ENCODE measurements around the gene MED13L. TPM values are rescaled to one million over a fixed set of nuclear protein-coding genes. Genes with fewer than 3 reads are reported as not detected.

MED13L gene
- total RNA-seq, 1 donor from 2014 or later, result 89.0 TPM

DNA sequence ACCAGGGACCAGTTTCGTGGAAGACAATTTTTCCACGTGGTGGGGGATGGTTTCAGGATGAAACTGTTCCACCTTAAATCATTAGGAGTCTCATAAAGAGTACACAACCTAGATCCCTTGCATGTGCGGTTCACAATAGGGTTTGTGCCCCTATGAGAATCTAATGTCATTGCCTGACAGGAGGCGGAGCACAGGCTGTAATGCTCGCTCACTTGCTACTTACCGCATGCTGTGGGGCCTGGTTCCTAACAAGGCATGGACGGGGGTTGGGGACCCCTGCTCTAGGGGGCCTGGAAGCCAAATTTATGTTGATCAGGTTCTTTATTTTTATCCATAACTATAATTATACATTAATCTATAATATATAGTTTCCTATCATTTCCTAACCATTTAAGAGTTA is 315.3 kb downstream of the MED13L start:
- H3K36me3 Mint-ChIP-seq (ENCODE audit: low read depth), result peaks cover 16% of the 10 kb centered on the region
- no peaks in the 10 kb centered on the region for H3K9me3 Mint-ChIP-seq
- DNase-seq (ENCODE audit: low read depth, low spot score), result no peak
- TF ChIP-seq, protein P1, sequence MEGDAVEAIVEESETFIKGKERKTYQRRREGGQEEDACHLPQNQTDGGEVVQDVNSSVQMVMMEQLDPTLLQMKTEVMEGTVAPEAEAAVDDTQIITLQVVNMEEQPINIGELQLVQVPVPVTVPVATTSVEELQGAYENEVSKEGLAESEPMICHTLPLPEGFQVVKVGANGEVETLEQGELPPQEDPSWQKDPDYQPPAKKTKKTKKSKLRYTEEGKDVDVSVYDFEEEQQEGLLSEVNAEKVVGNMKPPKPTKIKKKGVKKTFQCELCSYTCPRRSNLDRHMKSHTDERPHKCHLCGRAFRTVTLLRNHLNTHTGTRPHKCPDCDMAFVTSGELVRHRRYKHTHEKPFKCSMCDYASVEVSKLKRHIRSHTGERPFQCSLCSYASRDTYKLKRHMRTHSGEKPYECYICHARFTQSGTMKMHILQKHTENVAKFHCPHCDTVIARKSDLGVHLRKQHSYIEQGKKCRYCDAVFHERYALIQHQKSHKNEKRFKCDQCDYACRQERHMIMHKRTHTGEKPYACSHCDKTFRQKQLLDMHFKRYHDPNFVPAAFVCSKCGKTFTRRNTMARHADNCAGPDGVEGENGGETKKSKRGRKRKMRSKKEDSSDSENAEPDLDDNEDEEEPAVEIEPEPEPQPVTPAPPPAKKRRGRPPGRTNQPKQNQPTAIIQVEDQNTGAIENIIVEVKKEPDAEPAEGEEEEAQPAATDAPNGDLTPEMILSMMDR (conservative IDR thresholded peaks at IDR 0.05), result no peak
- H3K4me1 Mint-ChIP-seq, result no peaks in the 10 kb centered on the region
- no peak overlapping the region for H3K27ac Mint-ChIP-seq (ENCODE audit: unreplicated experiment)
- H3K4me3 Mint-ChIP-seq, result no peak overlapping the region
- no peaks in the 10 kb centered on the region for H3K27me3 Mint-ChIP-seq (ENCODE audit: low read depth)

DNA sequence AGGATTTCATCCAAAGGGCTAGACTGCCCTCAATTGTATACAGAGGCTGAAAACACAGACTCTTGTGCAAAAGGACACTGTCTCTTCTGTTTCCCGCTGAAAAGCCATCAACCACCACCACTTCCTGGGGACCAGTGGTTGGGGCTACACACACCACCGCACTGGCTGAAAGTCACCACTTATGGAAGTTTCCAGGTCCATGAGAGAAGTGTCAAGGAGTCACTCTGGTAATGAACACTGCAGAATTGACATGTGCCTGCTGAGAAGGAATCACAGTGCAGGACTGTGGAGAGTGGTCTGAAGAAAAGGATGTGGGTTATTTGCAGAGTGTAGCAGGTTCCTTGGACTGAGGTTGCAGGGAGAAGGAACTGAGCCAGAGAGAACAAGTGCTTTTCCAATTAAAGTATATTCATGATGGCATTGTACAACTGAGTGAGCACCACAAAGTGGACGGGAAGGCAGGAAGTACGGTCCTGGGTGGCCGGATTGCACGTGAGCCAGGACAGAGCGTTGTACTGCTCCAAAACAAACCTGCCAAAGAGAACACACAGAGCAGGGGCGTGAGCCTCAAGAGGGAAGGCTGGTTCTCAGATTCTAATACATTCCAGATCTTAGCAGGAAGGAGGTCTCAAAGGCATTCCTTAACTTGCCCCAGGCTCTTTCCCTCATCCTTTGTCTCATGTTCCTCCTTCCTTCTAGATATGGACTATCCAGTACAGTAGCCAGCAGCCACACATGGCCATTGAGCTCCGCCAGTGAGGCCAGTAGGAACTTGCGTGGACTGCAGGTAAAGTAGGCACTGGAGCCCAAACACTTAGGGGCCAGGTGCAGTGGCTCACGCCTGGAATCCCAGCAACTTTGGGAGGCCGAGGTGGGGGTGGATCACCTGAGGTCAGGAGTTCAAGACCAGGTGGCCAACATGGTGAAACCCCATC is 316.4 kb downstream of the MED13L start:
- Mint-ChIP-seq H3K27ac (ENCODE audit: unreplicated experiment) (no peak overlapping the region), H3K27me3 (ENCODE audit: low read depth) (no peaks in the 10 kb centered on the region), H3K4me1 (no peaks in the 10 kb centered on the region), H3K36me3 (ENCODE audit: low read depth) (peaks cover 16% of the 10 kb centered on the region), H3K9me3 (no peaks in the 10 kb centered on the region), H3K4me3 (no peak overlapping the region)
- no peak for DNase-seq (ENCODE audit: low read depth, low spot score)
- TF ChIP-seq, protein P1 (conservative IDR thresholded peaks at IDR 0.05), result no peak

- Mint-ChIP-seq H3K27me3 (ENCODE audit: low read depth) (no peaks in the 10 kb centered on the region), H3K27ac (ENCODE audit: unreplicated experiment) (no peak overlapping the region), H3K36me3 (ENCODE audit: low read depth) (peaks cover 7% of the 10 kb centered on the region), H3K4me1 (no peaks in the 10 kb centered on the region), H3K9me3 (no peaks in the 10 kb centered on the region), H3K4me3 (no peak overlapping the region)
- no peak for DNase-seq (ENCODE audit: low read depth, low spot score)
- TF ChIP-seq, protein P1 (conservative IDR thresholded peaks at IDR 0.05), result no peak
Measured at GRCh38 chr12:115957686-115958290, 319.7 kb downstream of the MED13L start.

GRCh38 chr12:115956659-115957058 is 320.8 kb downstream of the MED13L start:
- Mint-ChIP-seq H3K27me3 (ENCODE audit: low read depth) (no peaks in the 10 kb centered on the region), H3K4me3 (no peak overlapping the region), H3K36me3 (ENCODE audit: low read depth) (peaks cover 10% of the 10 kb centered on the region), H3K27ac (ENCODE audit: unreplicated experiment) (no peak overlapping the region), H3K9me3 (no peaks in the 10 kb centered on the region), H3K4me1 (no peaks in the 10 kb centered on the region)
- no peak for DNase-seq (ENCODE audit: low read depth, low spot score)
- TF ChIP-seq, protein P1 (conservative IDR thresholded peaks at IDR 0.05), result no peak

DNA sequence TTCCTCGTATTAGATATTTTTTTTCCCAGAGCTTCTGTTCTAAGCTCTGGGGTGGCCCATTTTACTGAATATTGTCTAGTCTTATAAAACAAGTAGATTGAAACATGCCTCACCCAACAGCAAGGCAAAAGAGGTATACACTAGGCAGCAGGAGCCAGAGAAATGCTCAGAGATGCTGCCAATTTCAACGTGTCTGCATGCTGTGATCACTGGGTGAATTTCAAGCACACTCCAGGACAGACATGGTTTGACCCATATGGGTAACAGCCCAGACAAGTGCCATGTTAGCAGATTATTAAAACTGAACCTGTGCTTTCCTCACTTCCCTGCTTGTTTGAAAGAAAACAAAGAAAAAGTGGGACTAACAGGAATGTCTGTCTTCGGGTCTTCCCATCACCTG is 321.3 kb downstream of the MED13L start:
- no peak for DNase-seq (ENCODE audit: low read depth, low spot score)
- TF ChIP-seq, protein P1 (conservative IDR thresholded peaks at IDR 0.05), result no peak
- no peaks in the 10 kb centered on the region for H3K27me3 Mint-ChIP-seq (ENCODE audit: low read depth)
- H3K4me1 Mint-ChIP-seq, result no peaks in the 10 kb centered on the region
- H3K27ac Mint-ChIP-seq (ENCODE audit: unreplicated experiment), result no peak overlapping the region
- H3K9me3 Mint-ChIP-seq, result no peaks in the 10 kb centered on the region
- peaks cover 10% of the 10 kb centered on the region for H3K36me3 Mint-ChIP-seq (ENCODE audit: low read depth)
- no peak overlapping the region for H3K4me3 Mint-ChIP-seq

Data from neural crest cell (in vitro differentiated cells).